GM19467 (cell line): Measurements from ENCODE around the gene TIMM8B.
A peak's percentile ranks its signal among the peaks of the same experiment; 100 is the strongest.
"Not testable (repeated sequence)": the region's sequence is repeated elsewhere in the genome, so short reads cannot be mapped to it uniquely, and the experiment has no call there.

Experiments used
- ATAC-seq: cut with Tn5 transposase; IDR thresholded peaks from one replicate; pipeline ENCODE4 v1.9.1; 2021; ENCODE audit warnings: mild to moderate bottlenecking, moderate library complexity; ENCODE audit not compliant: unreplicated experiment

Gene TIMM8B

GRCh38 chr11:112085822-112086421 is 634 bp downstream of the TIMM8B start:
- ATAC-seq, result peak; percentile 30

- no peak for ATAC-seq
Observed at GRCh38 chr11:112082729-112083128, 3.8 kb downstream of the TIMM8B start.

- peak; percentile 67 for ATAC-seq
Observed at GRCh38 chr11:112073941-112074811, 12.4 kb downstream of the TIMM8B start, which contains the start of the genes NKAPD1 and PIH1D2. Gene NKAPD1 (plus strand): TSS chr11:112074299. CDS start chr11:112075575, 1,276 bp downstream. Gene PIH1D2 (minus strand): TSS chr11:112074017. CDS start chr11:112073174, 843 bp downstream.

- no peak for ATAC-seq
Observed at GRCh38 chr11:112062923-112063322, 23.6 kb downstream of the TIMM8B start.

GRCh38 chr11:112058103-112058502 is 28.5 kb downstream of the TIMM8B start:
- ATAC-seq, result no peak

GRCh38 chr11:112057170-112057569 is 29.4 kb downstream of the TIMM8B start:
- ATAC-seq, result no peak

GRCh38 chr11:112051768-112052167 is 34.8 kb downstream of the TIMM8B start:
- no peak for ATAC-seq

GRCh38 chr11:112050721-112051120 is 35.8 kb downstream of the TIMM8B start:
- ATAC-seq, result peak; percentile 83

- no peak for ATAC-seq
Observed at GRCh38 chr11:112049777-112050176, 36.8 kb downstream of the TIMM8B start.

GRCh38 chr11:112048256-112048655 is 38.3 kb downstream of the TIMM8B start:
- ATAC-seq, result not testable (repeated sequence)

- not testable (repeated sequence) for ATAC-seq
Observed at GRCh38 chr11:112046647-112047046, 39.9 kb downstream of the TIMM8B start.

- ATAC-seq, result no peak
Observed at GRCh38 chr11:112044961-112045360, 41.6 kb downstream of the TIMM8B start.

GRCh38 chr11:112042961-112043304 is 43.6 kb downstream of the TIMM8B start:
- no peak for ATAC-seq

GRCh38 chr11:112042161-112042960 is 44.2 kb downstream of the TIMM8B start:
- ATAC-seq, result no peak

GRCh38 chr11:112037527-112037926 is 49.0 kb downstream of the TIMM8B start:
- ATAC-seq, result no peak
